AG09309 (cell line): ENCODE data around the gene SAFB2.

ENCODE experiments used
- DNase-seq: peaks from one replicate; pipeline ENCODE4 v3.0.0-alpha.2; 2010; ENCODE audit warnings: low read depth
- H3K4me3 ChIP-seq: 2 replicates; pipeline ENCODE4 v1.5.1; 2011; ENCODE audit warnings: mild to moderate bottlenecking, low read depth, low read length, moderate library complexity; ENCODE audit not compliant: control insufficient read depth
- CTCF ChIP-seq: IDR thresholded peaks from 2 replicates; pipeline ENCODE4 v1.5.1; 2011; ENCODE audit warnings: mild to moderate bottlenecking, low read depth, low read length, inconsistent platforms; ENCODE audit not compliant: insufficient read depth, control insufficient read depth; ENCODE audit errors: missing control alignments

SAFB2 gene

DNA sequence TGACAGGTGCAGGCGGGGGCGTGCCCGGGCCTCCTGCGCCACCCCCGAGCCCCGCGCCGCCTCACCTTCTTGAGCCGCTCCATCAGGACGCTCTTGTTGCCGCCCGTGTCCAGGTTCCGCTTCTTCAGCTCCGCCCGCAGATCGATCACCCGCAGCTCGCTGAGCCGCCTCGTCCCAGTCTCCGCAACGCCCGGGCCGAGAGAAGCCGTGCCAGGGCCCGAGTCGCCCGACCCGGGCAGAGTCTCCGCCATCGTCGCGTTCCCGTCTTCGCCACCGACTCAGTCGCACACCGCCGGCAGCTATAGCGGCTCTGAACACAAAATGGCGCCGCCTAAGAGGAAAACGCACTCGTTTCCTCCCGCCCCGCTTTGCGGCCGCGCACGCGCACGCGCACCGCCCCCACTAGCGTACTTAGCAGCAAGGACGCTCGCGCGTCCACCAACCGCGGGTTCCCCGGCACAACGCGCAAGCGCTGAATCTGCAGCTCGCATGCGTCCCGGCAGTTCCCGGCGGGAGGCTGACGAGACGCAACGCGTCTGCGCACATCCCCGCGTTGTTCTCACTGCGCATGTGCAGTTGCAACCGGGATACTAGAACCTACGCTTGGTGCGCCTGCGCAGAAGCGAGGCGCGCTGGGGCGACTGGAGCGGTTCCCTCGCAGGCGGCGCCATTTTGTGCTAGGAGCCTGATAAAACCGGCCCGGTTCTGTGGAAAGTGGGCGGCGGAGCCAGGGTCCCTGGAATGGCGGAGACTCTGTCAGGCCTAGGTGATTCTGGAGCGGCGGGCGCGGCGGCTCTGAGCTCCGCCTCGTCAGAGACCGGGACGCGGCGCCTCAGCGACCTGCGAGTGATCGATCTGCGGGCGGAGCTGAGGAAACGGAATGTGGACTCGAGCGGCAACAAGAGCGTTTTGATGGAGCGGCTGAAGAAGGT lies at the start of gene SAFB2, which contains the start of gene SAFB:
SAFB2 (minus strand) TSS at position 312 of the 932 bp plus-strand sequence; CDS start at position 251, 61 bp downstream.
SAFB (plus strand) TSS at position 619 of the 932 bp plus-strand sequence; CDS start at position 742, 123 bp downstream.
- peak within 1 kb of the TSS; percentile 95 for H3K4me3 ChIP-seq
- DNase-seq, result peak; percentile 98
- no peak for TF ChIP-seq CTCF

- TF ChIP-seq CTCF, result no peak
- DNase-seq, result no peak
- no peak overlapping the region for H3K4me3 ChIP-seq
Observed at GRCh38 chr19:5671600-5671999, 49.0 kb upstream of the SAFB2 start.

GRCh38 chr19:5669212-5669611 lies 46.6 kb upstream of the SAFB2 start:
- no peak for TF ChIP-seq CTCF
- no peak for DNase-seq
- H3K4me3 ChIP-seq, result no peak overlapping the region

DNA sequence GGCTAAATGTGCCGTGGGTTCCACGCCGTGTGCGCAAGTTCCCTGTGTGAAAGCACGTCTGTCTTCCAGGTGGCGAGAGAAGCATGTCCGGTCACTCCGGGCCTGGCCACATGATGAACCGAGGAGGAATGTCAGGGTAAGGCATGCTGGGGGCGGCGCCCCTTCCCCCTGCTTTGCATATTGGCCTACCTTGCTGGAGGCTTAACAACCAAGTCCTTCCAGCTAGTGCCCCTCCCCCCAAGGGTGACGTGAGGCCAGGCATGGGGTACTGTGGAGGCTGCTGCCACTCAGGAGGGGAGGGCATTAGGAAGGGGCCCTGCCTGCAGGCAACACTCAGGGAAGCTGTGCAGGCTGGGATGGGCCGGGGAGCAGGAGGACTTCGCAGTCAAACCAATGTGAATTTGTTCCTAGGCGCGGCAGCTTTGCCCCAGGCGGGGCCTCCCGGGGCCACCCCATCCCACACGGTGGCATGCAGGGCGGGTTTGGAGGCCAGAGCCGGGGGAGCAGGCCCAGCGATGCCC lies 45.2 kb upstream of the SAFB2 start:
- no peak overlapping the region for H3K4me3 ChIP-seq
- no peak for TF ChIP-seq CTCF
- DNase-seq, result no peak

- no peak for DNase-seq
- H3K4me3 ChIP-seq, result no peak overlapping the region
- no peak for TF ChIP-seq CTCF
Observed at GRCh38 chr19:5666921-5667610, 44.5 kb upstream of the SAFB2 start.

DNA sequence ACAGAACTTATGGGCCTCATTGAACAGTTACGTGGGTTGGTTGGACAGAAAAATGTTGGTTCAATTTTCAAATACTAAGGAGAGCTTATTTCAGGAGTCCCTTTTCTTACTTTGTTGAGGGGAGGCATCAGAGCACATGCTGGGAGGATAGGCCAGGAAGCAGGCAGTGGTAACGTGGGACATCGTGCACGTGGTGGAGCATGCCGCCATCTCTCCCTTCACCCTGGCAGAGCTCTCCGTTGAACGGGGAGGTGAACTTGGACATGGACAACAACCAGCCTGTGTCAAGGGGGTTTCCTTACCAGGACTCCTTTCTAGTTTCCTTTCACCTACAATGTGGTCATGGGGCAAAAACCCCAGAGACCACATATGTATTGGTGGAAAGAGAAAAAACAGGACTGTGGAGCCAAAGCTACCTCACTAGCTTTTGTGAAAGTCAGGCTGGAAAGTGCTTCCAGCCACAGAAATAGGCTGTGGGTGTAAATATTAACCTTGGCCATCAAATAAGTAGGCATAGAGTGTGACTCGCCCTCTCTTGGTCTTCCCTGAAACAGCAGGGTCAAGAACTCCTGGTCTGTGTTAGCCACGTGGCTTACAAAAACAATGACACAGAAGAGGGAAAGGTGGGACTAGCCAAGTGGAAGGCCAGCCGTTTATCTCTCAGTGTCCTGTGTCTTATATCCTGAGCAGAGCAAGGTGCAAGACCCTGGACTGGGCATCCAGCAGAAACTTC lies 43.4 kb upstream of the SAFB2 start:
- H3K4me3 ChIP-seq, result no peak overlapping the region
- peak; percentile 25 for TF ChIP-seq CTCF
- DNase-seq, result peak; percentile 28
